SW 1271 (cell line): ENCODE results near the gene CPPED1.

Source experiments
- DNase-seq, 2 experiments: peaks; one replicate each; lab custom pipeline; 2025; lab: John Stamatoyannopoulos, UW

Gene CPPED1

GRCh38 chr16:12680531-12680930 lies 123.2 kb downstream of the CPPED1 start:
- no peak for DNase-seq

- peak in 1 of 2 experiments; percentile 34 for DNase-seq
Observed at GRCh38 chr16:12679660-12680272, 123.9 kb downstream of the CPPED1 start.

GRCh38 chr16:12678983-12679382 lies 124.7 kb downstream of the CPPED1 start:
- DNase-seq = no peak

- DNase-seq = no peak
Observed at GRCh38 chr16:12677502-12677901, 126.2 kb downstream of the CPPED1 start.

- DNase-seq = peak in 1 of 2 experiments; percentile 32
Observed at GRCh38 chr16:12675852-12676251, 127.8 kb downstream of the CPPED1 start.

GRCh38 chr16:12675046-12675445 lies 128.6 kb downstream of the CPPED1 start:
- DNase-seq = no peak

- no peak for DNase-seq
Observed at GRCh38 chr16:12674524-12674923, 129.2 kb downstream of the CPPED1 start.

GRCh38 chr16:12674071-12674470 lies 129.6 kb downstream of the CPPED1 start:
- no peak for DNase-seq

GRCh38 chr16:12673466-12673865 lies 130.2 kb downstream of the CPPED1 start:
- DNase-seq = no peak

GRCh38 chr16:12672986-12673385 lies 130.7 kb downstream of the CPPED1 start:
- DNase-seq = no peak

GRCh38 chr16:12669908-12670307 lies 133.8 kb downstream of the CPPED1 start:
- DNase-seq = no peak

GRCh38 chr16:12667909-12668308 lies 135.8 kb downstream of the CPPED1 start:
- no peak for DNase-seq

GRCh38 chr16:12664164-12664733 lies 139.4 kb downstream of the CPPED1 start:
- no peak for DNase-seq

GRCh38 chr16:12661656-12662172 lies 142.0 kb downstream of the CPPED1 start:
- no peak for DNase-seq

GRCh38 chr16:12659871-12660270 lies 143.8 kb downstream of the CPPED1 start:
- DNase-seq = no peak

GRCh38 chr16:12658506-12658905 lies 145.2 kb downstream of the CPPED1 start:
- no peak for DNase-seq

GRCh38 chr16:12655537-12655936 lies 148.2 kb downstream of the CPPED1 start:
- no peak for DNase-seq

- DNase-seq = no peak
Observed at GRCh38 chr16:12653820-12654392, 149.8 kb downstream of the CPPED1 start.

GRCh38 chr16:12652924-12653323 lies 150.8 kb downstream of the CPPED1 start:
- no peak for DNase-seq

- no peak for DNase-seq
Observed at GRCh38 chr16:12651765-12652512, 151.7 kb downstream of the CPPED1 start.

- no peak for DNase-seq
Observed at GRCh38 chr16:12649356-12649755, 154.3 kb downstream of the CPPED1 start.

GRCh38 chr16:12646490-12647274 lies 157.0 kb downstream of the CPPED1 start:
- DNase-seq = peak in 1 of 2 experiments; percentile 45
